Neural progenitor cell (in vitro differentiated cells): ENCODE results near the gene ZNF341.

Experiments
- EZH2 ChIP-seq: fragments of 200-600 bp; sonication (generic); IDR thresholded peaks from 2 replicates; pipeline ENCODE4 v1.6.1; 2017; ENCODE audit warnings: antibody characterized with exemption, mild to moderate bottlenecking, moderate library complexity
- TF ChIP-seq, protein P1 (sequence below): fragments of 200-600 bp; sonication (generic); IDR thresholded peaks from 2 replicates; pipeline ENCODE4 v1.5.1; 2017; ENCODE audit warnings: antibody characterized with exemption, mild to moderate bottlenecking

DNA sequence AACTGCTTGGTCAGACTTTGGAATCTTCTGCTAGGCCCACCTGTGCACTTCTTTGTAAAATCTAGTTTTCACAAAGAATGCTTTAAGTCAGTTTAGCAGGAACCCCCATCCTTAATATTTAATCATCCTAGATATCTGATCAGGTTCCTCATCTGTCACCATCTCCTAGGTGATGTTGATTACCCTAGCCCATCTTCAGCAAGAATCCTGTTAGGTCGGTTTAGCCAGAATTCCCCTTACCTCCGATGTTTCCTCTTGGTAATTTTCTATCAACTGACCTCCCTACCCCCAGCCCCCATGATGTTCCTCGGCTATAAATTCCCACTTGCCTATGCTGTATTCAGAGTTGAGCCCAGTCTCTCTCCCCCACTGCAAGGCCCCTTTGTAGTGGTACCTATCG, 2.7 kb upstream of the ZNF341 start:
- TF ChIP-seq, protein P1, sequence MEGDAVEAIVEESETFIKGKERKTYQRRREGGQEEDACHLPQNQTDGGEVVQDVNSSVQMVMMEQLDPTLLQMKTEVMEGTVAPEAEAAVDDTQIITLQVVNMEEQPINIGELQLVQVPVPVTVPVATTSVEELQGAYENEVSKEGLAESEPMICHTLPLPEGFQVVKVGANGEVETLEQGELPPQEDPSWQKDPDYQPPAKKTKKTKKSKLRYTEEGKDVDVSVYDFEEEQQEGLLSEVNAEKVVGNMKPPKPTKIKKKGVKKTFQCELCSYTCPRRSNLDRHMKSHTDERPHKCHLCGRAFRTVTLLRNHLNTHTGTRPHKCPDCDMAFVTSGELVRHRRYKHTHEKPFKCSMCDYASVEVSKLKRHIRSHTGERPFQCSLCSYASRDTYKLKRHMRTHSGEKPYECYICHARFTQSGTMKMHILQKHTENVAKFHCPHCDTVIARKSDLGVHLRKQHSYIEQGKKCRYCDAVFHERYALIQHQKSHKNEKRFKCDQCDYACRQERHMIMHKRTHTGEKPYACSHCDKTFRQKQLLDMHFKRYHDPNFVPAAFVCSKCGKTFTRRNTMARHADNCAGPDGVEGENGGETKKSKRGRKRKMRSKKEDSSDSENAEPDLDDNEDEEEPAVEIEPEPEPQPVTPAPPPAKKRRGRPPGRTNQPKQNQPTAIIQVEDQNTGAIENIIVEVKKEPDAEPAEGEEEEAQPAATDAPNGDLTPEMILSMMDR: no peak
- TF ChIP-seq EZH2: no peak
